GM18909 (cell line): Measurements from ENCODE around the gene NOL9.

Experiments used
- ATAC-seq: cut with Tn5 transposase; IDR thresholded peaks from one replicate; pipeline ENCODE4 v1.9.1; 2021; ENCODE audit warnings: mild to moderate bottlenecking; ENCODE audit not compliant: unreplicated experiment, poor library complexity

The NOL9 gene

DNA sequence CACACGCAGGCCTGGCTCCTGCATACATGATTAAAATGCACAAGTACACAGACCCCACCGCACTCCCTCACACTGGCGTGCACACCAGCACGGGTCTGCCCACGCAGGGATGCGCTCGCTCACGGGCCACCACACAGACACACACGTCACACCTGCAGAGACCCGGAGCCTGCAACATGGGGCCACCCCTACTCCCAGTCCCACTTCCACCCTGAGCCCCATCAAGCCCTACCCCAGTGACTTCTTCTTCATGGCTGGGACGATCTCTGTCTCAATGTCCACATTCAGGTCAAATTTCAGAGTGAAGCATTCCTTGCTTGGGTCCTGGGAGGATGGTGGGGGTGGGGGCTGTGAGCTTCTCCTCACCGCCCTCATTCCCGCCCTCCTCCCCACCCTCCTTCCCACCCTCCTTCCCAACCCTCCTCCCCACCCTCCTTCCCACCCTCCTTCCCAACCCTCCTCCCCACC is 79.5 kb downstream of the NOL9 start:
- no peak for ATAC-seq

DNA sequence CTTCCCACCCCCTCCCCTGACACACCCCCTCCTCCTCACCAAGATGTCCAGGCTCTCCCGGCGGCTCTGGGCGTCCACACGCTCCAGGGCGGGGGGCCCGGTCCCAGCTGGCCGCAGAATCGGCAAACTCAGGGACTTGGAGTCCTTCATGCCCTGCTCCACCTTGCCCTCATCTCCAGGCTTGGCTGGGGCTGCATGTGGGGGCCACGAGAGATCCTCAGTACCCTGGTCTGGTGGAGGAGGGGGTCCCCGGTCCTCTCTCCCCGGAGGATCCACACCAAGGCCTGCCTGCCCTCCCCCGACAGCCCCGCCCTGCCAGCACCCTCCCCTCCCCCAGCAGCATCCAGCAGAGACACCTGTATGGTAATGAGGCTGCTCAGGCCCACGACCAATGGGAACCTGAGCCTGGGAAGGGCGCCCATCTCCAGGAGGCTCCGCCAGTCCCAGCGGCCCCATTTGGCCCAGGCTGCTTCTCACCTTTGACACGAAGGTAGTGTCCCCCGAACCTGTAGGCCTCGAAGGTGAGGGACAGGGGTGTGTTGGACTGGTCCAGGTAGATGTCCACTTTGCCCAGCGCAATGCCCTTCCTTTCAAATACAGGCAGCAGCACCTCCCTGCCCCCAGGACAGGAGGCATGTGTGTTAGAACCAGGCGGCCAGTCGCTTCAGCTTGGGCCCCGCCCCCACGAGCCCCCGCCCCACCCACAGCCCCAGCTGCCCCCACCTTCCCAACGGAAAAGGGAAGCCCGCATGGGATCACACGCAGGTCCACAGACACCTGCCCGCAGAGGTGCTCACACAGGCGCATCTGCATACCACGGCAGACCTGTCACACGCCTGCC is 80.1 kb downstream of the NOL9 start:
- ATAC-seq: no peak

GRCh38 chr1:6473156-6473555 is 81.2 kb downstream of the NOL9 start:
- ATAC-seq: no peak

DNA sequence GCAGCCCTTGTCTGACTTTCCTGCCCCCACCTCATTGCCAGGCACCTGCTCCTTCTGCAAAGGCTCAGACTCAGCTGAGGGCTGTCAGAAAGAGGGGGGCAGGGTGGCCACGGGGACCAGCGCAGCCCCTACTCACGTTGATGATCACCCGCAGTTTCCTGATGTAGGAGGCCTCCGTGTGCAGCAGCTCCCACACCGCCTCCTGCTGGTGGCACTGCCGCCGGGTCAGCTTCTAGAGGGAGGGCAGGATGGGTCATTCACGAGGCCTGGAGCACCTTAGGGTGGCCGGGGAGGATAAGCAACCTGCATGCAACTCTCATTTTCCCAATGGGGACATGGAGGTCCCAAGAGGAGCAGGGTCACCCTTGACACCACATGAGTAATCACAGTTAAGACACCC is 81.9 kb downstream of the NOL9 start:
- no peak for ATAC-seq

- ATAC-seq: no peak
Observed at GRCh38 chr1:6471970-6472368, 82.3 kb downstream of the NOL9 start.
